NCI-H510A (cell line): Measurements from ENCODE around the gene DNLZ.

Experiments
- DNase-seq: peaks from one replicate; lab custom pipeline; 2025; lab: John Stamatoyannopoulos, UW

The DNLZ gene

GRCh38 chr9:136316896-136317676 lies 46.5 kb downstream of the DNLZ start:
- no peak for DNase-seq

- no peak for DNase-seq
Measured at GRCh38 chr9:136316271-136316751, 47.2 kb downstream of the DNLZ start.

GRCh38 chr9:136314944-136315343 lies 48.6 kb downstream of the DNLZ start:
- no peak for DNase-seq

GRCh38 chr9:136314056-136314416 lies 49.5 kb downstream of the DNLZ start:
- no peak for DNase-seq

- DNase-seq, result no peak
Measured at GRCh38 chr9:136313111-136314055, 50.2 kb downstream of the DNLZ start.

GRCh38 chr9:136312436-136312835 lies 51.1 kb downstream of the DNLZ start:
- no peak for DNase-seq

GRCh38 chr9:136312009-136312375 lies 51.6 kb downstream of the DNLZ start:
- DNase-seq, result no peak

GRCh38 chr9:136311051-136312008 lies 52.2 kb downstream of the DNLZ start:
- peak; percentile 81 for DNase-seq

- DNase-seq, result peak; percentile 35
Measured at GRCh38 chr9:136310273-136311030, 53.1 kb downstream of the DNLZ start.

GRCh38 chr9:136309806-136310220 lies 53.7 kb downstream of the DNLZ start:
- DNase-seq, result no peak
